ENCODE results near the gene CRTC3.

GRCh38 chr15:90620379-90621067 is 90.8 kb downstream of the CRTC3 start:
- TF ChIP-seq TAF1 (IDR thresholded peaks at IDR 0.05; ENCODE audit: borderline replicate concordance, insufficient read depth, low read length) (no peak), POLR2AphosphoS5 (IDR thresholded peaks at IDR 0.05; ENCODE audit: low read depth, low read length) (no peak)

Data from PFSK-1 (cell line).